H1 (cell line): ENCODE results near the gene PALM. TPM values are rescaled to one million over a fixed set of nuclear protein-coding genes. Genes with fewer than 3 reads are reported as not detected.

ENCODE experiments used
- CTBP2 ChIP-seq: IDR thresholded peaks from 2 replicates; pipeline ENCODE4 v1.7.0; 2011; ENCODE audit warnings: borderline replicate concordance, mild to moderate bottlenecking, moderate library complexity, mixed read lengths, low read length; ENCODE audit not compliant: insufficient read depth, insufficient read length
- RFX5 ChIP-seq: IDR thresholded peaks from 2 replicates; pipeline ENCODE4 v1.6.1; 2011; ENCODE audit warnings: low read depth, low read length, improper control_type of control experiment, borderline replicate concordance
- polyA plus RNA-seq, 7 experiments: library from polyadenylated mRNA; depleted of rRNA in 3 of 7; stranded (reverse) in 5 of 7; unstranded in 2 of 7; fragments of >200 nt in 5 of 7; fragments of 200-250 nt in 2 of 7; gene quantifications; 1 replicate in 5 of 7; 2 replicates in 1 of 7; 4 replicates in 1 of 7; pipeline versions ENCODE4 v1.2.1 to v1.2.3, GENCODE V29; 2011 to 2013; ENCODE audit warnings: missing spikeins in 2 of 7, mixed read lengths in 2 of 7
- total RNA-seq: library from RNA; stranded (reverse); fragmentation: NEBNext Ultra II Directional; extraction: Animal tissue kit (Norgen Biotek cat#: 25700); gene quantifications from 2 replicates; pipeline ENCODE4 v1.2.1, GENCODE V29; 2021

Gene PALM
- total and polyA plus RNA-seq, 2 of the 8 experiments (the other 6 are each of a cell fraction or from before 2014, with no cell fraction given) = 5.7 to 16.5 TPM

GRCh38 chr19:687569-688166 is 21.1 kb upstream of the PALM start (continued):
- TF ChIP-seq CTBP2 (no peak), RFX5 (no peak)
